Suprapubic skin (tissue), 3 donors: Measurements from ENCODE around the gene OCLN.

Source experiments
- POLR2A ChIP-seq, 2 donors: fragments of 450-650 bp; IDR thresholded peaks; one replicate each; pipeline ENCODE4 v1.6.1; 2017; ENCODE audit warnings: antibody characterized with exemption in 2 of 2, mild to moderate bottlenecking in 2 of 2, moderate library complexity in 2 of 2
- TF ChIP-seq, protein P1 (sequence below), 2 donors: fragments of 200-600 bp in 1 of 2; fragments of 450-650 bp in 1 of 2; sonication (generic) in 1 of 2; IDR thresholded peaks; one replicate each; pipeline ENCODE4 v1.5.1; 2016 to 2019; ENCODE audit warnings: antibody characterized with exemption in 2 of 2, mild to moderate bottlenecking in 1 of 2, moderate library complexity in 1 of 2

- no peak for TF ChIP-seq POLR2A (IDR thresholded peaks at IDR 0.05)
- TF ChIP-seq, protein P1, sequence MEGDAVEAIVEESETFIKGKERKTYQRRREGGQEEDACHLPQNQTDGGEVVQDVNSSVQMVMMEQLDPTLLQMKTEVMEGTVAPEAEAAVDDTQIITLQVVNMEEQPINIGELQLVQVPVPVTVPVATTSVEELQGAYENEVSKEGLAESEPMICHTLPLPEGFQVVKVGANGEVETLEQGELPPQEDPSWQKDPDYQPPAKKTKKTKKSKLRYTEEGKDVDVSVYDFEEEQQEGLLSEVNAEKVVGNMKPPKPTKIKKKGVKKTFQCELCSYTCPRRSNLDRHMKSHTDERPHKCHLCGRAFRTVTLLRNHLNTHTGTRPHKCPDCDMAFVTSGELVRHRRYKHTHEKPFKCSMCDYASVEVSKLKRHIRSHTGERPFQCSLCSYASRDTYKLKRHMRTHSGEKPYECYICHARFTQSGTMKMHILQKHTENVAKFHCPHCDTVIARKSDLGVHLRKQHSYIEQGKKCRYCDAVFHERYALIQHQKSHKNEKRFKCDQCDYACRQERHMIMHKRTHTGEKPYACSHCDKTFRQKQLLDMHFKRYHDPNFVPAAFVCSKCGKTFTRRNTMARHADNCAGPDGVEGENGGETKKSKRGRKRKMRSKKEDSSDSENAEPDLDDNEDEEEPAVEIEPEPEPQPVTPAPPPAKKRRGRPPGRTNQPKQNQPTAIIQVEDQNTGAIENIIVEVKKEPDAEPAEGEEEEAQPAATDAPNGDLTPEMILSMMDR (IDR thresholded peaks at IDR 0.05) = no peak
Observed at GRCh38 chr5:69492923-69493395, 369 bp downstream of the OCLN start.
